ENCODE measurements around the gene HGFAC.

The HGFAC gene

GRCh38 chr4:3441501-3442459 is at the start of gene HGFAC:
TSS of gene HGFAC (plus strand) at chr4:3441968. CDS start at chr4:3442002, 34 bp downstream.
- TF ChIP-seq ZBTB7A (IDR thresholded peaks at IDR 0.05; ENCODE audit: low read depth) = 0 out of 2 replicates have a peak, but pooled peaks have one; percentile 12
- no peak for TF ChIP-seq CEBPB (IDR thresholded peaks at IDR 0.05)

GRCh38 chr4:3392321-3392720 is 49.4 kb upstream of the HGFAC start:
- TF ChIP-seq NFIC (IDR thresholded peaks at IDR 0.05) (no peak), ZBTB7A (IDR thresholded peaks at IDR 0.05; ENCODE audit: low read depth) (no peak), TEAD4 (IDR thresholded peaks at IDR 0.05) (no peak), EP300 (IDR thresholded peaks at IDR 0.05; ENCODE audit: borderline replicate concordance) (no peak), TAF1 (IDR thresholded peaks at IDR 0.05; ENCODE audit: low read depth) (no peak), EGR1 (IDR thresholded peaks at IDR 0.05) (no peak), YY1 (IDR thresholded peaks at IDR 0.05; ENCODE audit: low read depth) (no peak), FOXM1 (IDR thresholded peaks at IDR 0.05; ENCODE audit: borderline replicate concordance, low read depth) (no peak), TCF12 (IDR thresholded peaks at IDR 0.05; ENCODE audit: low read depth) (no peak), CEBPB (IDR thresholded peaks at IDR 0.05) (no peak), MAX (IDR thresholded peaks at IDR 0.05) (no peak)
- TF ChIP-seq, protein P1, sequence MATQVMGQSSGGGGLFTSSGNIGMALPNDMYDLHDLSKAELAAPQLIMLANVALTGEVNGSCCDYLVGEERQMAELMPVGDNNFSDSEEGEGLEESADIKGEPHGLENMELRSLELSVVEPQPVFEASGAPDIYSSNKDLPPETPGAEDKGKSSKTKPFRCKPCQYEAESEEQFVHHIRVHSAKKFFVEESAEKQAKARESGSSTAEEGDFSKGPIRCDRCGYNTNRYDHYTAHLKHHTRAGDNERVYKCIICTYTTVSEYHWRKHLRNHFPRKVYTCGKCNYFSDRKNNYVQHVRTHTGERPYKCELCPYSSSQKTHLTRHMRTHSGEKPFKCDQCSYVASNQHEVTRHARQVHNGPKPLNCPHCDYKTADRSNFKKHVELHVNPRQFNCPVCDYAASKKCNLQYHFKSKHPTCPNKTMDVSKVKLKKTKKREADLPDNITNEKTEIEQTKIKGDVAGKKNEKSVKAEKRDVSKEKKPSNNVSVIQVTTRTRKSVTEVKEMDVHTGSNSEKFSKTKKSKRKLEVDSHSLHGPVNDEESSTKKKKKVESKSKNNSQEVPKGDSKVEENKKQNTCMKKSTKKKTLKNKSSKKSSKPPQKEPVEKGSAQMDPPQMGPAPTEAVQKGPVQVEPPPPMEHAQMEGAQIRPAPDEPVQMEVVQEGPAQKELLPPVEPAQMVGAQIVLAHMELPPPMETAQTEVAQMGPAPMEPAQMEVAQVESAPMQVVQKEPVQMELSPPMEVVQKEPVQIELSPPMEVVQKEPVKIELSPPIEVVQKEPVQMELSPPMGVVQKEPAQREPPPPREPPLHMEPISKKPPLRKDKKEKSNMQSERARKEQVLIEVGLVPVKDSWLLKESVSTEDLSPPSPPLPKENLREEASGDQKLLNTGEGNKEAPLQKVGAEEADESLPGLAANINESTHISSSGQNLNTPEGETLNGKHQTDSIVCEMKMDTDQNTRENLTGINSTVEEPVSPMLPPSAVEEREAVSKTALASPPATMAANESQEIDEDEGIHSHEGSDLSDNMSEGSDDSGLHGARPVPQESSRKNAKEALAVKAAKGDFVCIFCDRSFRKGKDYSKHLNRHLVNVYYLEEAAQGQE (IDR thresholded peaks at IDR 0.05; ENCODE audit: low read depth) = no peak
- TF ChIP-seq, protein P2, sequence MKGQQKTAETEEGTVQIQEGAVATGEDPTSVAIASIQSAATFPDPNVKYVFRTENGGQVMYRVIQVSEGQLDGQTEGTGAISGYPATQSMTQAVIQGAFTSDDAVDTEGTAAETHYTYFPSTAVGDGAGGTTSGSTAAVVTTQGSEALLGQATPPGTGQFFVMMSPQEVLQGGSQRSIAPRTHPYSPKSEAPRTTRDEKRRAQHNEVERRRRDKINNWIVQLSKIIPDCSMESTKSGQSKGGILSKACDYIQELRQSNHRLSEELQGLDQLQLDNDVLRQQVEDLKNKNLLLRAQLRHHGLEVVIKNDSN (IDR thresholded peaks at IDR 0.05) = no peak

GRCh38 chr4:3393171-3393570 is 48.6 kb upstream of the HGFAC start:
- TF ChIP-seq TCF12 (IDR thresholded peaks at IDR 0.05; ENCODE audit: low read depth) (no peak), TAF1 (IDR thresholded peaks at IDR 0.05; ENCODE audit: low read depth) (no peak), YY1 (IDR thresholded peaks at IDR 0.05; ENCODE audit: low read depth) (no peak), RAD21 (IDR thresholded peaks at IDR 0.05; ENCODE audit: low read depth) (no peak), EGR1 (IDR thresholded peaks at IDR 0.05) (no peak), CEBPB (IDR thresholded peaks at IDR 0.05) (no peak), TEAD4 (IDR thresholded peaks at IDR 0.05) (no peak), MAX (IDR thresholded peaks at IDR 0.05) (no peak), ZBTB7A (IDR thresholded peaks at IDR 0.05; ENCODE audit: low read depth) (no peak), EP300 (IDR thresholded peaks at IDR 0.05; ENCODE audit: borderline replicate concordance) (no peak), NFIC (IDR thresholded peaks at IDR 0.05) (no peak)
- TF ChIP-seq, protein P1 (IDR thresholded peaks at IDR 0.05; ENCODE audit: low read depth) = no peak
- TF ChIP-seq, protein P2 (IDR thresholded peaks at IDR 0.05) = no peak

GRCh38 chr4:3396600-3396999 is 45.2 kb upstream of the HGFAC start:
- TF ChIP-seq EGR1 (IDR thresholded peaks at IDR 0.05) (no peak), NFIC (IDR thresholded peaks at IDR 0.05) (no peak), EP300 (IDR thresholded peaks at IDR 0.05; ENCODE audit: borderline replicate concordance) (no peak), YY1 (IDR thresholded peaks at IDR 0.05; ENCODE audit: low read depth) (no peak), TCF12 (IDR thresholded peaks at IDR 0.05; ENCODE audit: low read depth) (no peak), FOXM1 (IDR thresholded peaks at IDR 0.05; ENCODE audit: borderline replicate concordance, low read depth) (no peak), RAD21 (IDR thresholded peaks at IDR 0.05; ENCODE audit: low read depth) (no peak), MAX (IDR thresholded peaks at IDR 0.05) (no peak), TEAD4 (IDR thresholded peaks at IDR 0.05) (no peak), ZBTB7A (IDR thresholded peaks at IDR 0.05; ENCODE audit: low read depth) (no peak), TAF1 (IDR thresholded peaks at IDR 0.05; ENCODE audit: low read depth) (no peak), CREB1 (IDR thresholded peaks at IDR 0.05; ENCODE audit: low read depth) (no peak), CEBPB (IDR thresholded peaks at IDR 0.05) (no peak)
- TF ChIP-seq, protein P1 (IDR thresholded peaks at IDR 0.05; ENCODE audit: low read depth) = no peak
- TF ChIP-seq, protein P2 (IDR thresholded peaks at IDR 0.05) = no peak
